ENCODE measurements around the gene OR10G7.

DNA sequence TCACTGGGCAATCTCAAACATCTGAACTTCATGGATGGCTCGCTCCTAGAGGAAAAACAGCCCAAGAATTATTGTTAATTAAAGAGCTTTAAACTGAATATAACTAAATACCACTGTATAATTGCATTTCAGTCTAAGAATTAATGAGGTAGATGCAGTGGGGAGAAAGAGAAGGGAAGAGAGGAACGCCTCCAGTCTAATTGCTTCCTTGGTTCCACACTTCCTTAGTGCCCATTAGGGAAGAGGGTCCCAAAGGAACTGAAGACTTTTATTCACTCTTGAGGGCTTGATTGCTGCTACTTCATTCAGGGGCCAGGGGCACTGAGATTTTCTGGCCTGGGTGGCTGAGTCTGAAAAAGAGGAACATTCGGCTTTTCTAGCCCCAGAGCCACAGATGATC, 11.8 kb upstream of the OR10G7 start:
- TF ChIP-seq, protein P1, sequence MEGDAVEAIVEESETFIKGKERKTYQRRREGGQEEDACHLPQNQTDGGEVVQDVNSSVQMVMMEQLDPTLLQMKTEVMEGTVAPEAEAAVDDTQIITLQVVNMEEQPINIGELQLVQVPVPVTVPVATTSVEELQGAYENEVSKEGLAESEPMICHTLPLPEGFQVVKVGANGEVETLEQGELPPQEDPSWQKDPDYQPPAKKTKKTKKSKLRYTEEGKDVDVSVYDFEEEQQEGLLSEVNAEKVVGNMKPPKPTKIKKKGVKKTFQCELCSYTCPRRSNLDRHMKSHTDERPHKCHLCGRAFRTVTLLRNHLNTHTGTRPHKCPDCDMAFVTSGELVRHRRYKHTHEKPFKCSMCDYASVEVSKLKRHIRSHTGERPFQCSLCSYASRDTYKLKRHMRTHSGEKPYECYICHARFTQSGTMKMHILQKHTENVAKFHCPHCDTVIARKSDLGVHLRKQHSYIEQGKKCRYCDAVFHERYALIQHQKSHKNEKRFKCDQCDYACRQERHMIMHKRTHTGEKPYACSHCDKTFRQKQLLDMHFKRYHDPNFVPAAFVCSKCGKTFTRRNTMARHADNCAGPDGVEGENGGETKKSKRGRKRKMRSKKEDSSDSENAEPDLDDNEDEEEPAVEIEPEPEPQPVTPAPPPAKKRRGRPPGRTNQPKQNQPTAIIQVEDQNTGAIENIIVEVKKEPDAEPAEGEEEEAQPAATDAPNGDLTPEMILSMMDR (IDR thresholded peaks at IDR 0.05) = no peak
- TF ChIP-seq POLR2A (IDR thresholded peaks at IDR 0.05) = no peak
- no peak for TF ChIP-seq EP300 (IDR thresholded peaks at IDR 0.05)

All from upper lobe of left lung (tissue), 4 donors.